ENCODE measurements around the gene DNER.

GRCh38 chr2:229447227-229447626 lies 267.1 kb downstream of the DNER start:
- no peak for TF ChIP-seq POLR2A (IDR thresholded peaks at IDR 0.05; ENCODE audit: low read length)
- no peak for TF ChIP-seq MAFK (IDR thresholded peaks at IDR 0.05; ENCODE audit: partially characterized antibody)
- TF ChIP-seq CTCF (IDR thresholded peaks at IDR 0.05): no peak
- TF ChIP-seq EP300 (IDR thresholded peaks at IDR 0.05): no peak
- TF ChIP-seq NFE2L2 (conservative IDR thresholded peaks at IDR 0.05; ENCODE audit: low read length): no peak
- no peak for TF ChIP-seq MAX (IDR thresholded peaks at IDR 0.05)
- no peak for TF ChIP-seq CEBPB (IDR thresholded peaks at IDR 0.05)
- TF ChIP-seq CHD2 (IDR thresholded peaks at IDR 0.05; ENCODE audit: low read length, partially characterized antibody): no peak
- TF ChIP-seq USF2 (IDR thresholded peaks at IDR 0.05): no peak
- no peak for TF ChIP-seq TP53 (CRISPR knock-in tag; IDR thresholded peaks at IDR 0.05)
- TF ChIP-seq KDM1A (IDR thresholded peaks at IDR 0.05; ENCODE audit: low read depth): no peak
- TF ChIP-seq JUN (IDR thresholded peaks at IDR 0.05): no peak
- no peak for TF ChIP-seq CBX2 (IDR thresholded peaks at IDR 0.05; ENCODE audit: borderline replicate concordance, low read depth)
